LNCAP (cell line): Measurements from ENCODE around the gene MRPL4.

ENCODE experiments used
- TF ChIP-seq, protein P1 (sequence below): fragments of 450-650 bp; IDR thresholded peaks from 2 replicates; pipeline ENCODE4 v1.5.1; 2017; ENCODE audit warnings: mild to moderate bottlenecking

MRPL4 gene

DNA sequence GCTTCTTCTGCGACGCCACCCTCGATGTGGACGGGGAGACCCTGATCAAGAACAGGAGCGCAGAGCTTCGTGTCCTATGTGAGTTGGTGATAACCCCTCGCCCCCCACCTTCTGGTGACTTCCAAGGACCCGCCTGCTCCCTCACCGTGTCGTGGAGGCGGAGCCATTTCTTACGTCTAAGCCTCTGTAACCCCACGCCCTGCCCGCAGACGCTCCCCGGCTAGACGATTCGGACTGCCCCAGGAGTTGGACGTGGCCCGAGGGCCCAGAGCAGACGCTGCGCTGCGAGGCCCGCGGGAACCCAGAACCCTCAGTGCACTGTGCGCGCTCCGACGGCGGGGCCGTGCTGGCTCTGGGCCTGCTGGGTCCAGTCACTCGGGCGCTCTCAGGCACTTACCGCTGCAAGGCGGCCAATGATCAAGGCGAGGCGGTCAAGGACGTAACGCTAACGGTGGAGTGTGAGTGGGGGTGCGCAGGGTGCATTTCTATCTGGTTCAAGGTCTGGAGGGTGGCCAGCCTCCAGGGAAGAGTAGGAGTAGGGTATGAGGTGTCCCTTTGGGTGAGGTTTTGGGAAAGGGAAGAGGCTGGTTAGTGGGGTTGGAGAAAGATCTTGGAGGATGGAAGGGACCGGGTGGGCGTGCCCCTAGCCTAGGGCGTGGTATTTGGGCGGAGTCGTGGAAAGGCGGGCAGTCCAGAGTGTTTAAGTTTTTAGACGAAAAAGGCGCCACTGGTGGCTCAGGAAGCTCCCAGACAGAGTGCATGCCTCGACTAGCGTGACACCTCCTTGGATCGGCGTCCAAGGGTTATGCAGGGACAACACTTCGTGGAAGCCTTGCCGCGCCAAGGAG lies 41.0 kb downstream of the MRPL4 start:
- TF ChIP-seq, protein P1, sequence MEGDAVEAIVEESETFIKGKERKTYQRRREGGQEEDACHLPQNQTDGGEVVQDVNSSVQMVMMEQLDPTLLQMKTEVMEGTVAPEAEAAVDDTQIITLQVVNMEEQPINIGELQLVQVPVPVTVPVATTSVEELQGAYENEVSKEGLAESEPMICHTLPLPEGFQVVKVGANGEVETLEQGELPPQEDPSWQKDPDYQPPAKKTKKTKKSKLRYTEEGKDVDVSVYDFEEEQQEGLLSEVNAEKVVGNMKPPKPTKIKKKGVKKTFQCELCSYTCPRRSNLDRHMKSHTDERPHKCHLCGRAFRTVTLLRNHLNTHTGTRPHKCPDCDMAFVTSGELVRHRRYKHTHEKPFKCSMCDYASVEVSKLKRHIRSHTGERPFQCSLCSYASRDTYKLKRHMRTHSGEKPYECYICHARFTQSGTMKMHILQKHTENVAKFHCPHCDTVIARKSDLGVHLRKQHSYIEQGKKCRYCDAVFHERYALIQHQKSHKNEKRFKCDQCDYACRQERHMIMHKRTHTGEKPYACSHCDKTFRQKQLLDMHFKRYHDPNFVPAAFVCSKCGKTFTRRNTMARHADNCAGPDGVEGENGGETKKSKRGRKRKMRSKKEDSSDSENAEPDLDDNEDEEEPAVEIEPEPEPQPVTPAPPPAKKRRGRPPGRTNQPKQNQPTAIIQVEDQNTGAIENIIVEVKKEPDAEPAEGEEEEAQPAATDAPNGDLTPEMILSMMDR: no peak

DNA sequence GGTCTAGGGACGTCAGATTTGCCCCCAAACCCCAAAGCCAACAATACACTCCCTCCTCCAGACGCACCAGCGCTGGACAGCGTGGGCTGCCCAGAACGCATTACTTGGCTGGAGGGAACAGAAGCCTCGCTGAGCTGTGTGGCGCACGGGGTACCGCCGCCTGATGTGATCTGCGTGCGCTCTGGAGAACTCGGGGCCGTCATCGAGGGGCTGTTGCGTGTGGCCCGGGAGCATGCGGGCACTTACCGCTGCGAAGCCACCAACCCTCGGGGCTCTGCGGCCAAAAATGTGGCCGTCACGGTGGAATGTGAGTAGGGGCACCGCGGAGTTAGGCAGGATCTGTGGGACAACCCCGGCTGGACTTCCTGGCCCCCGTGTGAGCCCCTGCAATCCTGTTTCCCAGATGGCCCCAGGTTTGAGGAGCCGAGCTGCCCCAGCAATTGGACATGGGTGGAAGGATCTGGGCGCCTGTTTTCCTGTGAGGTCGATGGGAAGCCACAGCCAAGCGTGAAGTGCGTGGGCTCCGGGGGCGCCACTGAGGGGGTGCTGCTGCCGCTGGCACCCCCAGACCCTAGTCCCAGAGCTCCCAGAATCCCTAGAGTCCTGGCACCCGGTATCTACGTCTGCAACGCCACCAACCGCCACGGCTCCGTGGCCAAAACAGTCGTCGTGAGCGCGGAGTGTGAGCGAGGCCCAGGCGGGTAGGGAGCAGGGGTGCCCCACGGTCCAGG lies 41.8 kb downstream of the MRPL4 start:
- TF ChIP-seq, protein P1: no peak

DNA sequence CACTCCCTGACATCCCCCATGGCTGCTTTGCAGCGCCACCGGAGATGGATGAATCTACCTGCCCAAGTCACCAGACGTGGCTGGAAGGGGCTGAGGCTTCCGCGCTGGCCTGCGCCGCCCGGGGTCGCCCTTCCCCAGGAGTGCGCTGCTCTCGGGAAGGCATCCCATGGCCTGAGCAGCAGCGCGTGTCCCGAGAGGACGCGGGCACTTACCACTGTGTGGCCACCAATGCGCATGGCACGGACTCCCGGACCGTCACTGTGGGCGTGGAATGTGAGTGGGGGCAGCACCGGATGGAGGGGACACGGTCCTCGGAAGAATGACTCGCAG lies 42.3 kb downstream of the MRPL4 start:
- TF ChIP-seq, protein P1: no peak

DNA sequence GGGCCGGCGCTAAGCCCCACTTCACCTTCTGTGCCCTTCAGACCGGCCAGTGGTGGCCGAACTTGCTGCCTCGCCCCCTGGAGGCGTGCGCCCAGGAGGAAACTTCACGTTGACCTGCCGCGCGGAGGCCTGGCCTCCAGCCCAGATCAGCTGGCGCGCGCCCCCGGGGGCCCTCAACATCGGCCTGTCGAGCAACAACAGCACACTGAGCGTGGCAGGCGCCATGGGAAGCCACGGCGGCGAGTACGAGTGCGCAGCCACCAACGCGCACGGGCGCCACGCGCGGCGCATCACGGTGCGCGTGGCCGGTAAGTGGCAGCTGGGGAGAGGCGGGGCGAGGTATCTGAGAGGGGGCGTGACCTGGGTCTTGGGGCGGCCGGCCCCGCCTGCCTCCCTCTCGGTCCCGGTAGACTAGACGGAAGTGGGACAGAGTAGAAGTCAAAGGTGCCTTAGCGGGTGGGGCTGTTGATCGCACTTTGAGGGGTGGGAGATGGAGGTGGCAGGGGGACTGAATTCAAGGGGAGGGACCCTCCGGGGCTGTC lies 43.4 kb downstream of the MRPL4 start:
- TF ChIP-seq, protein P1: peak; percentile 19; the same call in 1 of the 2 replicates

DNA sequence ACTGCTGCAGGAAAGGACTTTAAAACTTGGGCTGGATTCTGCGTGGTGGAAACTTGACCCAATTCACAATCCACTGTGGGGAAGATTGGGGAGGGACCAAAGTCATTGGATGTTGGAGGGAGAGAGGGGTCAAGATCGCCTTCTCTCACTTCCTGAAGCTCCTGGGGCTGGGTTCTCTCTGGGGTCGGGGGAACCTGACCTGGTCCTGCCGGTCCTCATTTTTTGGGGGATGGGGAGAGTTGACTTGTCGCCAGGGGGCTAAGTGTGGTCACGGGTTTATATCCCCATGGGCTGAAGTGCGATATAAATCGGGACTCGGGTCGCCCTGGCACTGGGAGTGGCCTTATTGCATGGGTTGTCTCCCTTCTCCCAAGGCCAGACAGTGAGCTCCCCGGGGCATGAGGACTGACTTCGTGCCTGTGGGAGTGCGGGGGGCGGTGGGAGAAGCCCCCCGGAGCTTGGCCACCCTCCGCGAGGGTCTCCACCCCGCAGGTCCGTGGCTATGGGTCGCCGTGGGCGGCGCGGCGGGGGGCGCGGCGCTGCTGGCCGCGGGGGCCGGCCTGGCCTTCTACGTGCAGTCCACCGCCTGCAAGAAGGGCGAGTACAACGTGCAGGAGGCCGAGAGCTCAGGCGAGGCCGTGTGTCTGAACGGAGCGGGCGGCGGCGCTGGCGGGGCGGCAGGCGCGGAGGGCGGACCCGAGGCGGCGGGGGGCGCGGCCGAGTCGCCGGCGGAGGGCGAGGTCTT lies 44.0 kb downstream of the MRPL4 start:
- TF ChIP-seq, protein P1: no peak

DNA sequence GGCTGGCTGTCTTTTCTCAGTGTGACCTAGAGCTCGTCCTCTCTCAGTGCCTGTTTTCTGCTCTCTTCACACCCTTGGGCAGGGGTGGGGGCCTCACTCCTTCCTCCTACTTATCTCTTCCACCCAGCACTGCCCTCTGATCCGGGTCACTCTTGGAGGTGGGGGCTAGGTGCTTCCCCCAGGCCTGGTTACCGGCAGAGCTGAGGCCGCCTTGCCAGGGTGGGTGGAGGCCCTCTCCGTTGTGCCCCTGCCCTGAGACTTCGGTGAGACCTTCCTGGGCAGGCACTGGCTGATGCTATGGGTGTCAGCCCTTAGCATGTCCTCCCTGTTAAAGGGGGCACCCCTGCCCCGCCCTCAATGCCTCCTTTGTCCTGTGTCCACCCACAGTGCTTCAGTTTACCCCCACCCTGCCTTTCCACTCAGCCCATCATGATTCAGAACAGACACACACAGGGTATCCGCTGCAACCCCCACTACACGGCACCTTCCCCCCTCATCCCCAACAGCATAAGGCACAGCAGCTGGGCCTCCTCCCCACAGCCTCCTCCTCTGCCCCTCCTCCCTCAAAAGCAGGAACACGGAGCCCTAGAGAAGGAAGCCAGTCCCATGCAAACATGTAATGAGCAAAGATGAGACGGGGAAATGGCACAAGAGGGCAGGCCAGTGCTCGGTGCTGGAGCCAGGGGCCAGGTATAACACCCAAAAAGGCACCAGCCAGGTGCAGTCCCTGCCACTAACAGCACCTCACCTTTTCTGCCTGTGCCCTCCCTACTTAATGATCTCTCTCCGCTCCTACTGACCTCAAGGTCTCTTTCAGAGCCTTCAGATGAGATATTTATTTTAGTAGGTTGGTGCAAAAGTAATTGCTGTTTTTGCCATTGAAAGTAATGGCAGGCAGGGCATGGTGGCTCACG lies 47.8 kb downstream of the MRPL4 start:
- TF ChIP-seq, protein P1: no peak
